Measurements from ENCODE around the gene IL31RA. TPM values are rescaled to one million over a fixed set of nuclear protein-coding genes. Genes with fewer than 3 reads are reported as not detected.
A peak's percentile ranks its signal among the peaks of the same experiment; 100 is the strongest.

IL31RA gene
- total and polyA plus RNA-seq, 4 experiments from 2014 or later: not detected

DNA sequence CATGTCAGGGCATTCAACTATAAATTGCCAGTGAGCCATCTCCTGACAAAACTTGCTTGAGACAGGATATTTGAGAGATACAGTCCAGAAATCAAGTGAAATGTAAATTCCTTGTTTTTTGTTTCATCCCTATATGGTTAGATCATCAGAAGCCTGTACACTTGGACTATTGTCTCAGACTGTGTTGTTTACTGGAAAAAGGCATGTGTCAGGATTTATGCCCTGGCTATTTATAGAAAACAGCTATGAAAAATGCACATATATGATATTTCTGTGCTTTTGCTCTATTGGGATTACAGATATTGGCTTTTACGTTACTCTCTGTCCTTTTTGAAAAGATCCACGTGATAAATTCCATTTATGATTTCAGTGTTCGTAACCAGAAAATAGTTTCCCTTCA is 44.2 kb downstream of the IL31RA start:
- CTCF ChIA-PET (ENCODE audit: partially characterized antibody): no interaction called here

GRCh38 chr5:55896238-55896637 is 45.1 kb downstream of the IL31RA start:
- Mint-ChIP-seq H3K9me3 (no peaks in the 10 kb centered on the region), H3K27me3 (peaks cover 2% of the 10 kb centered on the region in 2 donors), H3K4me3 (no peak overlapping the region), H3K4me1 (peaks cover 0 to 14% (median 8%) of the 10 kb centered on the region in 4 donors), H3K27ac (no peak overlapping the region), H3K36me3 (no peaks in the 10 kb centered on the region)
- Histone ChIP-seq H3K9me3 (ENCODE audit: control insufficient read depth in 1 of 2, low read length in 2 of 2) (no peaks in the 10 kb centered on the region), H3K27me3 (ENCODE audit: insufficient read depth, low read length) (no peaks in the 10 kb centered on the region), H3K27ac (ENCODE audit: low read depth, low read length) (no peak overlapping the region), H3K4me3 (ENCODE audit: low read length in 2 of 2) (no peak overlapping the region), H3K36me3 (ENCODE audit: insufficient read depth, low read length) (no peaks in the 10 kb centered on the region), H3K4me1 (ENCODE audit: insufficient read depth, low read length) (peaks cover 9% of the 10 kb centered on the region)
- ChIA-PET CTCF (ENCODE audit: partially characterized antibody) (no interaction called here), POLR2A (ENCODE audit: partially characterized antibody) (no interaction called here)
- intact Hi-C loops (cut with micrococcal nuclease): no loop called here
- DNase-seq: no peak

More for the DNA sequence above, 44.2 kb downstream of the IL31RA start:
- H3K4me1 Mint-ChIP-seq: peaks cover 0 to 14% (median 8%) of the 10 kb centered on the region in 4 donors
- Histone ChIP-seq H3K36me3 (ENCODE audit: insufficient read depth, low read length) (no peaks in the 10 kb centered on the region), H3K4me1 (ENCODE audit: insufficient read depth, low read length) (peaks cover 9% of the 10 kb centered on the region), H3K4me3 (ENCODE audit: low read length in 2 of 2) (no peak overlapping the region), H3K27ac (ENCODE audit: low read depth, low read length) (no peak overlapping the region), H3K9me3 (ENCODE audit: control insufficient read depth in 1 of 2, low read length in 2 of 2) (no peaks in the 10 kb centered on the region), H3K27me3 (ENCODE audit: insufficient read depth, low read length) (no peaks in the 10 kb centered on the region)
- no peak overlapping the region for H3K27ac Mint-ChIP-seq
- POLR2A ChIA-PET (ENCODE audit: partially characterized antibody): no interaction called here
- H3K27me3 Mint-ChIP-seq: peaks cover 2% of the 10 kb centered on the region in 2 donors
- no peaks in the 10 kb centered on the region for H3K36me3 Mint-ChIP-seq
- H3K4me3 Mint-ChIP-seq: peak overlapping the region in 1 of 8 donors; percentile 35
- intact Hi-C loops (cut with micrococcal nuclease): no loop called here
- no peaks in the 10 kb centered on the region for H3K9me3 Mint-ChIP-seq
- no peak for DNase-seq

GRCh38 chr5:55896663-55897062 is 45.5 kb downstream of the IL31RA start:
- Mint-ChIP-seq H3K9me3 (no peaks in the 10 kb centered on the region), H3K4me1 (peaks cover 0 to 14% (median 8%) of the 10 kb centered on the region in 4 donors), H3K4me3 (peak overlapping the region in 1 of 8 donors; percentile 35), H3K27ac (no peak overlapping the region), H3K27me3 (peaks cover 2% of the 10 kb centered on the region in 2 donors), H3K36me3 (no peaks in the 10 kb centered on the region)
- no peak for DNase-seq
- no peak overlapping the region for H3K4me3 ChIP-seq (ENCODE audit: low read length in 2 of 2)
- H3K36me3 ChIP-seq (ENCODE audit: insufficient read depth, low read length): no peaks in the 10 kb centered on the region
- intact Hi-C loops (cut with micrococcal nuclease): no loop called here
- H3K9me3 ChIP-seq (ENCODE audit: control insufficient read depth in 1 of 2, low read length in 2 of 2): no peaks in the 10 kb centered on the region
- no peaks in the 10 kb centered on the region for H3K27me3 ChIP-seq (ENCODE audit: insufficient read depth, low read length)
- H3K27ac ChIP-seq (ENCODE audit: low read depth, low read length): no peak overlapping the region
- peaks cover 9% of the 10 kb centered on the region for H3K4me1 ChIP-seq (ENCODE audit: insufficient read depth, low read length)
- CTCF ChIA-PET (ENCODE audit: partially characterized antibody): no interaction called here
- POLR2A ChIA-PET (ENCODE audit: partially characterized antibody): no interaction called here

DNA sequence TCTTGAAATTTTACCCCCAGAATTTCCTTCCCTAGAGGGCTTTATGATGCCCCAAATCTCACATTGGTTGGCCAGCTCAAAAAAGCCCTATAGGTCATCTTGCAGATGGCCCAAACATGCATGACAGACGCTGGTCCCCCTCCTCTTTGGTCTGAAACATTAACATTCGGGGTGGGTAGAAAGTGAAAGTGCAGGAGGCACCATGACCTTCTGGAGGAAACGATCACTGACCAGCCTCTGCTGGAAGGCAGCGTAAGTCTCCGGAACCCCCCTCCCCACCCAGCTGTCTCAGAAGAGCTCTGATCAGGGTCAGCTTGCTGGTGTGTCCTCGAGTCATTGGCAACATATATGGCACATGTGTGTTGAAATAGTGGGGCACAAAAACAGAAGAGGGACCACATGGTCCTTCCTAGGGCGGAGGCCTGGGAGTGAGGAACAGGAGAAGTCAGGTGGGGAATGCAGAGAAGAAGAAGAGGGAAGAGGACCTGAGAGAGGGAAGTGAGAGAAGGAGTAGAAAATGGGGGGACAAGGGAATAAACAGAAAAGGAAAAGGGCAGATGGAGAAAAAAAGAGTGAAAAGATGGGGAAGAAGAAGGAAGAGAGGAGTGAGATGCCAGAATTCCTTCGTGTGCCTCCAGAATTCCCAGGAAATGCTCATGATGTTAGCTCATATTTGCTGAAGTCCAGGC is 46.2 kb downstream of the IL31RA start:
- H3K4me3 Mint-ChIP-seq: peak overlapping the region in 4 of 8 donors; percentile 19 to 58 (median 43)
- H3K27ac Mint-ChIP-seq: peak overlapping the region in 1 of 7 donors; percentile 38
- peaks cover 9% of the 10 kb centered on the region for H3K4me1 ChIP-seq (ENCODE audit: insufficient read depth, low read length)

DNA sequence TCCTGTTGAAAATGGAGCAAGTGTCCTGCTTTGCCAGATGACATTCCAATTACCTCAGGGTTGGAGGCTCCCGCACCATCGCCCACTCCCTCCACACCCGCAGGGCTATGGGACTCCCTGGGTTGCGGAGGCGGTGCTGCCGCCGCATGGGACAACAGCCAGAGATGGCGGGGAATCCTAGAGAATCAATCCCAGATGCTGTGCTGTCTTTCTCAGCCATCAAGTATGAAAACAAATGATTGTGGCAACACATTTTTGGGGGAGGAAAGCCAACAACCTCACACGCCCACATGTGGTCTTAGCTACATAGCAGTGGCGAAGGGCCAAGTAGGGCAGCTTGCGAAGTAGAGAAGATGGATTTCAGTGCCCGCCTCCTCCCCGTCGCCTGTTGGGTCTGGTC is 46.7 kb downstream of the IL31RA start:
- CTCF ChIA-PET (ENCODE audit: partially characterized antibody): no interaction called here

More for the DNA sequence above, 46.2 kb downstream of the IL31RA start:
- Histone ChIP-seq H3K27me3 (ENCODE audit: insufficient read depth, low read length) (no peaks in the 10 kb centered on the region), H3K4me3 (ENCODE audit: low read length in 2 of 2) (no peak overlapping the region), H3K27ac (ENCODE audit: low read depth, low read length) (no peak overlapping the region), H3K9me3 (ENCODE audit: control insufficient read depth in 1 of 2, low read length in 2 of 2) (no peaks in the 10 kb centered on the region), H3K36me3 (ENCODE audit: insufficient read depth, low read length) (no peaks in the 10 kb centered on the region)
- Mint-ChIP-seq H3K27me3 (peaks cover 2% of the 10 kb centered on the region in 2 donors), H3K36me3 (no peaks in the 10 kb centered on the region), H3K4me1 (peaks cover 0 to 14% (median 8%) of the 10 kb centered on the region in 4 donors), H3K9me3 (no peaks in the 10 kb centered on the region)
- no peak for DNase-seq
- POLR2A ChIA-PET (ENCODE audit: partially characterized antibody): no interaction called here
- intact Hi-C loops (cut with micrococcal nuclease): no loop called here
- CTCF ChIA-PET (ENCODE audit: partially characterized antibody): no interaction called here

GRCh38 chr5:55899344-55899743 is 48.2 kb downstream of the IL31RA start:
- no peaks in the 10 kb centered on the region for H3K36me3 Mint-ChIP-seq
- peak overlapping the region in 1 of 7 donors; percentile 24 for H3K27ac Mint-ChIP-seq
- no peaks in the 10 kb centered on the region for H3K9me3 Mint-ChIP-seq
- H3K27ac ChIP-seq (ENCODE audit: low read depth, low read length): no peak overlapping the region
- no peaks in the 10 kb centered on the region for H3K36me3 ChIP-seq (ENCODE audit: insufficient read depth, low read length)
- intact Hi-C loops (cut with micrococcal nuclease): no loop called here
- H3K4me3 Mint-ChIP-seq: no peak overlapping the region
- H3K9me3 ChIP-seq (ENCODE audit: control insufficient read depth in 1 of 2, low read length in 2 of 2): no peaks in the 10 kb centered on the region
- CTCF ChIA-PET (ENCODE audit: partially characterized antibody): no interaction called here
- no peak overlapping the region for H3K4me3 ChIP-seq (ENCODE audit: low read length in 2 of 2)
- H3K27me3 Mint-ChIP-seq: peaks cover 2% of the 10 kb centered on the region in 2 donors
- H3K4me1 ChIP-seq (ENCODE audit: insufficient read depth, low read length): peaks cover 27% of the 10 kb centered on the region
- no peak for DNase-seq
- H3K27me3 ChIP-seq (ENCODE audit: insufficient read depth, low read length): no peaks in the 10 kb centered on the region
- H3K4me1 Mint-ChIP-seq: peaks cover 13 to 29% (median 22%) of the 10 kb centered on the region in 4 donors
- POLR2A ChIA-PET (ENCODE audit: partially characterized antibody): no interaction called here

More for the DNA sequence above, 46.7 kb downstream of the IL31RA start:
- peak in 3 of 5 donors; percentile 9 to 31 (median 12) for DNase-seq
- intact Hi-C loops (cut with micrococcal nuclease): no loop called here
- Mint-ChIP-seq H3K4me1 (peaks cover 2 to 15% (median 10%) of the 10 kb centered on the region in 4 donors), H3K27me3 (peaks cover 2% of the 10 kb centered on the region in 2 donors), H3K27ac (peak overlapping the region in 1 of 7 donors; percentile 38), H3K36me3 (no peaks in the 10 kb centered on the region), H3K9me3 (no peaks in the 10 kb centered on the region), H3K4me3 (peak overlapping the region in 1 of 8 donors; percentile 58)
- H3K9me3 ChIP-seq (ENCODE audit: control insufficient read depth in 1 of 2, low read length in 2 of 2): no peaks in the 10 kb centered on the region
- no peak overlapping the region for H3K27ac ChIP-seq (ENCODE audit: low read depth, low read length)
- no peaks in the 10 kb centered on the region for H3K36me3 ChIP-seq (ENCODE audit: insufficient read depth, low read length)
- H3K4me3 ChIP-seq (ENCODE audit: low read length in 2 of 2): no peak overlapping the region
- POLR2A ChIA-PET (ENCODE audit: partially characterized antibody): no interaction called here
- peaks cover 13% of the 10 kb centered on the region for H3K4me1 ChIP-seq (ENCODE audit: insufficient read depth, low read length)
- H3K27me3 ChIP-seq (ENCODE audit: insufficient read depth, low read length): no peaks in the 10 kb centered on the region

DNA sequence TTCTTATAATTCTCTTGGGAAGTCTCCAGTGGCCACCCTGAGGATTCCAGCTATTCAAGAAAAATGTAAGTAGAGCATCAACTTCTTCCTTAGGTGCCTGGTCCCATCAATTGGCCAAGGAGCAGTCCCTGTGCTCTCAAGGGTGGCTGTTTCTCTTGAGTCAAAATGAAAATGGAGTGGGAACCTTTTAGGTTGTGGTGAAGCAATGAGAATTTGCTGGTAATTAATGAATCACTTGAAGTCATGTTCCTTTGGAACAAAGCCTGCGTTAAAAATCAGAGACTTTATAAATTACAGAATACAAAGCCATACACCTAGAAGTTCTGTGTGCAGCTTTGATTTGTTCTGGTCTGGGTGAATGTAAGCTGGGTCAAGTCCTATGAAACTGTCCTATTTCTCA is 48.9 kb downstream of the IL31RA start:
- DNase-seq: no peak
- no peaks in the 10 kb centered on the region for H3K36me3 ChIP-seq (ENCODE audit: insufficient read depth, low read length)
- peaks cover 13 to 32% (median 23%) of the 10 kb centered on the region in 4 donors for H3K4me1 Mint-ChIP-seq
- intact Hi-C loops (cut with micrococcal nuclease): no loop called here
- H3K9me3 ChIP-seq (ENCODE audit: control insufficient read depth in 1 of 2, low read length in 2 of 2): no peaks in the 10 kb centered on the region
- POLR2A ChIA-PET (ENCODE audit: partially characterized antibody): no interaction called here
- CTCF ChIA-PET (ENCODE audit: partially characterized antibody): no interaction called here
- no peaks in the 10 kb centered on the region for H3K27me3 ChIP-seq (ENCODE audit: insufficient read depth, low read length)
- H3K4me3 Mint-ChIP-seq: no peak overlapping the region
- H3K27ac ChIP-seq (ENCODE audit: low read depth, low read length): no peak overlapping the region
- peaks cover 27% of the 10 kb centered on the region for H3K4me1 ChIP-seq (ENCODE audit: insufficient read depth, low read length)
- no peaks in the 10 kb centered on the region for H3K9me3 Mint-ChIP-seq
- H3K4me3 ChIP-seq (ENCODE audit: low read length in 2 of 2): no peak overlapping the region
- H3K27ac Mint-ChIP-seq: no peak overlapping the region
- H3K36me3 Mint-ChIP-seq: no peaks in the 10 kb centered on the region
- H3K27me3 Mint-ChIP-seq: peaks cover 2% of the 10 kb centered on the region in 2 donors
